Measurements from ENCODE around the gene TSPEAR. TPM values are rescaled to one million over a fixed set of nuclear protein-coding genes. Genes with fewer than 3 reads are reported as not detected.

Gene TSPEAR
- total RNA-seq, 2 experiments from 2014 or later, result not detected

- Mint-ChIP-seq H3K9me3 (ENCODE audit: low read depth) (no peaks in the 10 kb centered on the region), H3K36me3 (no peaks in the 10 kb centered on the region), H3K27ac (no peak overlapping the region), H3K27me3 (no peaks in the 10 kb centered on the region), H3K4me3 (no peak overlapping the region), H3K4me1 (peaks cover 2% of the 10 kb centered on the region)
- CTCF ChIA-PET, result interaction anchor here (1.1 to 8.3 kb wide), 2 partner anchors 229 to 280 kb away, joined by 3 to 99 read pairs; no protein-coding TSS in a partner anchor
- ATAC-seq (no peak), DNase-seq (no peak)
Measured at GRCh38 chr21:44513389-44514217, 197.8 kb downstream of the TSPEAR start.

DNA sequence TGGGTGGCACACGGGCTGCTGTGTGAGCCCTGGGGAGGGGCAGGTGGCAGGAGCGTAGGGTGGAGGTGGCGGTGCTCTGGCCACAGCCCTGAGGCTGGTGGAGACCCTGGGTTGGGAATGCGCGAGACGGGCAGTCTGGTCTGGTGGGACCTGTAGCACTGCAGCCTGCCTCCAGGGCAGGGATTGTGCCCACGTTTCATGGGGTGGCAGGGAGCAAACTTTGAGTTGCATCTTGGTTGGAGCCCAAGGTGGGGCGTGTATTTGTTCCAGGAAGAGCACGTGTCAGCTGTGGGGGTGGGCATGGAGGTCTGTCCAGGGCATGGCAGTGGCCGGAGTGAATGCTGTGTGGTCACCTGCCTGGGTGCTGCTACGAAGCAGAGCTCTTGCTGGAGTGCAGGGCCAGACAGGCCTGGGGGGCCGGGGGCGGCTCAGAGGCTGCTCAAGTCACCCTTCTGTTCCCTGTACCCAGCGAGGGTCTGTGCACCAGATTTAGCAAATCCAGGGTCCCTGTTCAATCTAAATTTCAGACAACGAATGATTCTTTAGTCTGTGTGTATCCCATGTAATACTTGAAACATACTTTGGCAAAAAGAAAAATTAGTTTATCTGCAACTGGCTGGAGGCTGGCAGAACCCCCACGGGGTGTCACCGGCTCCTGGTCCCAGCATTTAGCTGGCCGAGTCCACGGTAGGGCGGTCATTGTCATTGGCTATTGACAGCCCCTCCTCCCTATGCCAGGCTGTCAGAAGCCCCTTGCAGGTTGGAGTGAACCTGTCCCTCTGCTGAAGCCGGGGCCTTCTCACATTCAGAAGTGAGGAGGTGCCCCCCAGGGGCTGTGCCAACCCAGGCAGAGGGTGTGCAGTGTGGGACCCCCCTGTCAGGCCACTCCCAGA lies 198.6 kb downstream of the TSPEAR start:
- no peaks in the 10 kb centered on the region for H3K36me3 Mint-ChIP-seq
- no peak for ATAC-seq
- peaks cover 2% of the 10 kb centered on the region for H3K4me1 Mint-ChIP-seq
- H3K9me3 Mint-ChIP-seq (ENCODE audit: low read depth), result no peaks in the 10 kb centered on the region
- no peak for DNase-seq
- CTCF ChIA-PET, result interaction anchor here (1.1 to 8.3 kb wide), 2 partner anchors 230 to 281 kb away, joined by 3 to 99 read pairs; no protein-coding TSS in a partner anchor
- no peak overlapping the region for H3K27ac Mint-ChIP-seq
- no peaks in the 10 kb centered on the region for H3K27me3 Mint-ChIP-seq
- no peak overlapping the region for H3K4me3 Mint-ChIP-seq

GRCh38 chr21:44511938-44512275 lies 199.5 kb downstream of the TSPEAR start:
- Mint-ChIP-seq H3K27ac (no peak overlapping the region), H3K4me3 (no peak overlapping the region), H3K27me3 (no peaks in the 10 kb centered on the region), H3K9me3 (ENCODE audit: low read depth) (no peaks in the 10 kb centered on the region), H3K4me1 (peaks cover 8% of the 10 kb centered on the region), H3K36me3 (no peaks in the 10 kb centered on the region)
- ATAC-seq (no peak), DNase-seq (no peak)
- CTCF ChIA-PET, result interaction anchor here (2.4 to 8.3 kb wide), 3 partner anchors 230 to 288 kb away, joined by 21 to 99 read pairs (median 47); partner anchors contain the start of gene UBE2G2

GRCh38 chr21:44511219-44511937 lies 200.0 kb downstream of the TSPEAR start:
- Mint-ChIP-seq H3K36me3 (no peaks in the 10 kb centered on the region), H3K9me3 (ENCODE audit: low read depth) (no peaks in the 10 kb centered on the region), H3K27me3 (no peaks in the 10 kb centered on the region), H3K27ac (no peak overlapping the region), H3K4me1 (peaks cover 9% of the 10 kb centered on the region), H3K4me3 (no peak overlapping the region)
- CTCF ChIA-PET, result interaction anchor here (0.7 to 8.3 kb wide), 30 partner anchors 8 to 373 kb away, joined by 3 to 99 read pairs (median 4); partner anchors contain the start of gene UBE2G2
- DNase-seq (no peak), ATAC-seq (no peak)

GRCh38 chr21:44510508-44511218 lies 200.7 kb downstream of the TSPEAR start:
- Mint-ChIP-seq H3K4me1 (peaks cover 9% of the 10 kb centered on the region), H3K4me3 (no peak overlapping the region), H3K9me3 (ENCODE audit: low read depth) (no peaks in the 10 kb centered on the region), H3K27ac (no peak overlapping the region), H3K36me3 (no peaks in the 10 kb centered on the region), H3K27me3 (no peaks in the 10 kb centered on the region)
- peak; percentile 80 for DNase-seq
- CTCF ChIA-PET, result interaction anchor here (0.6 to 8.3 kb wide), 38 partner anchors 9 to 373 kb away, joined by 3 to 99 read pairs (median 4); partner anchors contain the start of gene UBE2G2
- peak; percentile 89 for ATAC-seq

- Mint-ChIP-seq H3K27me3 (no peaks in the 10 kb centered on the region), H3K4me1 (peaks cover 9% of the 10 kb centered on the region), H3K27ac (no peak overlapping the region), H3K9me3 (ENCODE audit: low read depth) (no peaks in the 10 kb centered on the region), H3K4me3 (no peak overlapping the region), H3K36me3 (no peaks in the 10 kb centered on the region)
- no peak for ATAC-seq
- DNase-seq, result no peak
- CTCF ChIA-PET, result interaction anchor here (0.6 to 8.3 kb wide), 34 partner anchors 9 to 374 kb away, joined by 3 to 99 read pairs (median 4); partner anchors contain the start of gene UBE2G2
Measured at GRCh38 chr21:44510109-44510507, 201.3 kb downstream of the TSPEAR start.

DNA sequence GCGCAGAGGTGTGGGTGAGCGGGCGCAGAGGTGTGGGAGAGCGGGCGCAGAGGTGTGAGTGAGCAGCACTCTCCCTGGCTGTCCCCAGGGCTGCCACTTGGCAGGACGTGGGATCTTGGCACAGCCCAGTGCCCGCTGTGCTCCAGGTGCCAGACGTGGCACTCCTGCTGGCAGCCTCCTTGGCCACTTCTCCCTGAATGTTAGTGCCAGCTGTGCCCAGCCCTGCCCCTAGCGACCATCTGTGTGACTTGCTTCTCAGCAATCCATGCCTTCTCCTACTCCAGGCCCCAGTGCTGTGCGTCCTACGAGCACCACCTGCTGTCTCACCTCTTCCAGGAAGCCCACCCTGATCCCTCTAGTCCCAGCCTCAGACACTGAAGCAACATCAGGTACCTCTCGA lies 201.8 kb downstream of the TSPEAR start:
- no peak for ATAC-seq
- Mint-ChIP-seq H3K9me3 (ENCODE audit: low read depth) (no peaks in the 10 kb centered on the region), H3K4me1 (peaks cover 9% of the 10 kb centered on the region), H3K27me3 (no peaks in the 10 kb centered on the region), H3K27ac (no peak overlapping the region), H3K36me3 (no peaks in the 10 kb centered on the region), H3K4me3 (no peak overlapping the region)
- DNase-seq, result no peak
- CTCF ChIA-PET, result interaction anchor here (0.9 to 8.3 kb wide), 19 partner anchors 12 to 291 kb away, joined by 3 to 99 read pairs (median 5); partner anchors contain the start of gene UBE2G2

DNA sequence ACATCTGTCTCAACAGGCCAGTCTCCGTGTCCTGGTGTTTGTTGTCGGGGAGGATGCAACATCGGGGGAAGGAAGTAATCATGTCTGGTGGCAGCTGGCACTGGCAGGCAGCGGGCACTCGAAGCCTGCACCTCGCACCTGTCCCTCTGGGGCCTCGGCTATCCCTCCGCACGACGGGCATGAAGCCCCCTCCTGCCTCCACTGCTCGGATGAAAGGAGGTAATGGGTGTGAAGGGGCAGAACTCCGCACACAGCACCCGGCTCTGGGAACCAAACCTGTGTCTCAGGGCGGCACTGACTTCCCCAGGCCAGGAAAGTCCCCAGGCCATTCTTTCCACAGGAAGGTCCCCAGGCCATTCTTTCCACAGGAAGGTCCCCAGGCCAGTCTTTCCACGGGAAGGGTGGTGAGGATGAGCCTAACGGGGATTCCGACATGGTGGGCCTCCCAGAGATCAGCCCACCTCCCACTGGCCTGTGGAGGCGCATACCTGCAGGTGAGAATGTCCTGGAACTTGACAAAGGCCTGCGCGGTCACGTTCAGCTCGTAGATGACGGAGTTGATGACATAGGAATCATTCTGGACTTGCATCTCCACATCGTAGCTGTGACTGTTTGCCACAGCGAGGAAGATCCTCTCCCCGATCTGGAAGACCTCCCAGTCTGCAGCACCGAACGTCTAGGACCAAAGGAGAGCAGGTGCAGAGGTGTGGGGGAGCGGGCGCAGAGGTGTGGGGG lies 202.5 kb downstream of the TSPEAR start:
- Mint-ChIP-seq H3K9me3 (ENCODE audit: low read depth) (no peaks in the 10 kb centered on the region), H3K27ac (no peak overlapping the region), H3K4me1 (peaks cover 14% of the 10 kb centered on the region), H3K4me3 (no peak overlapping the region), H3K36me3 (no peaks in the 10 kb centered on the region), H3K27me3 (no peaks in the 10 kb centered on the region)
- DNase-seq (no peak), ATAC-seq (no peak)
- CTCF ChIA-PET, result interaction anchor here (3.6 to 8.3 kb wide), 2 partner anchors 233 to 285 kb away, joined by 47 to 99 read pairs; no protein-coding TSS in a partner anchor

GRCh38 chr21:44508426-44508710 lies 203.0 kb downstream of the TSPEAR start:
- no peak overlapping the region for H3K27ac Mint-ChIP-seq
- CTCF ChIA-PET, result interaction anchor here (1.2 to 8.3 kb wide), 2 partner anchors 210 to 285 kb away, joined by 3 to 99 read pairs; no protein-coding TSS in a partner anchor

DNA sequence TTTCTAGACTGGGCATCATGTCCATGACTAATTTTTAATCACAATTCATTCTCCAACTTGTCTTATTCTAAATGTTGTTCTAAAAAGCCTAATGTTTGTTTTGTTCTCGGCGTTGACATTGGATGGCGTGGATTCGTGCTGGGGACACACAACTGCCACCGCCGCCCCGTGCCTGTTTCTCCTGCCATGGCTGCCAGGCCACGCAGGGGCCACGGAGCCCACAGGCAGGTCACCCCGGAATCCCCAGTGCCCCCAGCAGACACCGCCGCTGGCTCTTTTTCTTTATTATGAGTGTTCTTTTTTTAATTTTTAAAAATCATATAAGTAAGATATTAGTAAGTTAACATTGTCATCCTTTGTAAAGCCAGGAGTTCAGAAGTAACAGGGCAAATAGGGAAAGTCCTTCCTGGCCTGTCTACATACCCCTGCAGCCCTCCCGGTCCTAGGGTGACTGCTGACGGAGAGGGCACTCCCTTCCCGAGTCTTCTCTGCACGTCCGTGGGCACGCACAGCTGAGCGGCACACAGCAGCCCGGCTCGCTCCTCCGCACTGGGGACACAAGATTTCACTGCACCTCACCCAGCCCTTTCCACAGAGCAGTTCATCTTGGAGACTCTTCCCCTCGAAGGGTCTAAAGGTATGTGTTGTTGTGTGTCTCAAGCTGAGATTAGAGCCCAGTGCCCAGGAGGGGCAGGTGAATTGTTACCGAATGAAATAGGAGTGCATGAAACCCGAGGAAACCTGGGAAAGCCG lies 203.5 kb downstream of the TSPEAR start:
- H3K4me1 Mint-ChIP-seq, result peaks cover 16% of the 10 kb centered on the region
- CTCF ChIA-PET, result interaction anchor here (1.2 to 8.3 kb wide), 2 partner anchors 211 to 286 kb away, joined by 3 to 99 read pairs; no protein-coding TSS in a partner anchor
- no peak overlapping the region for H3K4me3 Mint-ChIP-seq

More at GRCh38 chr21:44508426-44508710, 203.0 kb downstream of the TSPEAR start:
- Mint-ChIP-seq H3K9me3 (ENCODE audit: low read depth) (no peaks in the 10 kb centered on the region), H3K4me1 (peaks cover 16% of the 10 kb centered on the region), H3K36me3 (no peaks in the 10 kb centered on the region), H3K4me3 (no peak overlapping the region), H3K27me3 (no peaks in the 10 kb centered on the region)
- DNase-seq (no peak), ATAC-seq (no peak)

More for the DNA sequence above, 203.5 kb downstream of the TSPEAR start:
- no peaks in the 10 kb centered on the region for H3K36me3 Mint-ChIP-seq
- no peaks in the 10 kb centered on the region for H3K27me3 Mint-ChIP-seq
- DNase-seq (no peak), ATAC-seq (no peak)
- no peaks in the 10 kb centered on the region for H3K9me3 Mint-ChIP-seq (ENCODE audit: low read depth)
- no peak overlapping the region for H3K27ac Mint-ChIP-seq

All from activated CD8-positive, alpha-beta memory T cell treated with anti-CD3 and anti-CD28 coated beads, Interleukin-2, amount 10 ng/mL, durations not matched to agents 7 days and 5 days (primary cell).